ENCODE measurements around the gene ANKS1B.
"Not testable (repeated sequence)": the region's sequence is repeated elsewhere in the genome, so short reads cannot be mapped to it uniquely, and the experiment has no call there.

The ANKS1B gene

DNA sequence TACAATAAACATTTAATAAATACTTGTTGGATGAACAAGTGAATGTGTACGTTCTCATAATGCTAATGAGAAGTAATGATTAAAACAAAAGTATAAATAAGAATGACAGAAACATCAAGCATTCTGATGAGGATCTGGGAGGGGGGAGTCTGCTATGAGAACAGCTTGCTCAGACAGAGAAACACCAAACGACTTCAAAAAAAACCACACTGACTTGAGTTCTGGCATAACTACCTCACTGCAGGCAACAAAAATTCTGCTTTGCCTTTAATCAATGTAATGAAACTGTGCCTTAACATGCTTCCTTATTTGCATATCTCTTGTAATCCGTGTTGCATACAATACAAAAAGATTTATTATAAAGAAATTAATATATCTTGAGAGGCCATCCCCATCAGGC, 632.5 kb downstream of the ANKS1B start:
- no peak for TF ChIP-seq JUND (IDR thresholded peaks at IDR 0.05; ENCODE audit: low read depth)
- no peak for DNase-seq (ENCODE audit: low read depth in 1 of 2, low spot score in 1 of 2)
- in situ Hi-C loops (cut with HindIII; ENCODE audit: low pct_unique_long_range_greater_than_20kb, low sequenced_read_pairs): no loop called here

DNA sequence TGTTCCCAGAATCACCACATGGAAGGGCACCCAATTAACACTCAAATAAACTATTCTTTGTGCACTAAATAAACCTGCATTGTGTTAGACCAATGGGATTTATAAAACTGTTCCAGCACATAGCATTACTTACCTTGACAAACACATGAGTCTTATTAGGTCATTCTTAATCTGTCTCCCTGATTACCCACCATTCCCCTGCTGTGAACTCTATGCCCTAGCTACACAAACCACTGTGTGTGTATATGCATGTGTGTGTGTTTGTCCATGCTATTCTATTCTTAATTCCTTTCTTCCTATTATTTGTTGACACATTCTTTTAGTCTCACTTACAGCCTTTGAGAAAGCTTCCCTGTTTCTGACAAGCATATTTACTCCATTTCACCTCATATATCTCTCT, 640.8 kb downstream of the ANKS1B start:
- DNase-seq (ENCODE audit: low read depth in 1 of 2, low spot score in 1 of 2): no peak
- in situ Hi-C loops (cut with HindIII; ENCODE audit: low pct_unique_long_range_greater_than_20kb, low sequenced_read_pairs): no loop called here
- TF ChIP-seq JUND (IDR thresholded peaks at IDR 0.05; ENCODE audit: low read depth): no peak

DNA sequence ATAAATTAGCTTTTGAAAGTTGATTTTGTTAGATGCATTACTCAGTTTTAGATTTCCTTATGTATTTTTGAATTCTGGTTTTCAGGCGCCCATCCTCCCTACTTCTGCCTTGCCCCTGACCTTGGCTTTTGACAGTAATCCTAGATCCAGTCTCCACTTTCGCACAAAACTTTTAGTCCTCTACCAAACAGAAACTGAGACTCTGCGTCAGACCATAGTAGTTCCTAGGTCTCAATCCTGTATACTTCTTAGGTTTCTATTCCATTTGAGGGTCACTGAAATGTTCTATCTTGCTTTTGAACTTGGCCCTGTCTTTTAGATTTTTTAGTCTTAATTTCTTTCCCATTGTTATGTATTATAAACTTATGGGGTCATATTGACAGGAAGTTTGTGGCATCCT, 645.1 kb downstream of the ANKS1B start:
- in situ Hi-C loops (cut with HindIII; ENCODE audit: low pct_unique_long_range_greater_than_20kb, low sequenced_read_pairs): no loop called here
- no peak for TF ChIP-seq JUND (IDR thresholded peaks at IDR 0.05; ENCODE audit: low read depth)
- DNase-seq (ENCODE audit: low read depth in 1 of 2, low spot score in 1 of 2): no peak

DNA sequence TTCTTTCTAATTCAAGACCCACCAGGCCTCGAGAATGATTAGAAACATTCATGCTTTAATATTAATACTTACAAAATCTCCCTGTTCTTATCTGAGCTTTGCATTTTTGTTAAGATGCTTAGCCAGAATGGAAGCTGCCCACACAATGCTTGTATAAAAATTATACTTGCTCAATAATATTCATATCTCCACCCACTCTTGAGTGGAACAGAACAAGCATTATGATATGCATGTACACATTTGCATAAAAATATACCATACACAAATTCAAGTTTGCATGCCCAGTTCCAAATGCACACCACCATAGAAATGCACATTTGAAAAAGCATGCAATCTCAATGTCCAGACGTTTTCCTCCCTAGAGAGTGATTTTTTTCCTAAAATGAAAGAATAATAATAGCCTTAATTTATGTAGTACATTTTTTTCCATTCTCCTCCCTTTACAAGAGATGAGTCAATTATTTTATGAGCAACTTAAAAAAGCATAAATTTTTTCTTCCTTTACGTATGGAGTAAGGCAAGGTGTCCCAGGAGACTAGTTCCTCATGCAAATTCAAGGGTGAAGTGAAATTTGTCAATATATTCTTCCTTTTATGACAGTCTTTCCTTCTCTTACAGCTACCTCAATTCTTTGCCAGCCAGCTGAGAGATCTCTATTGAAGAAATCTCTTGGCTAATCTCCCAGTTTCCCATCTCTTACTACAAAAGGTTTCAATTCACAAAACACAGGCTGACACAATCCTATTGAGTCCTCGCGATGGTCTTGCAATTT, 650.3 kb downstream of the ANKS1B start:
- in situ Hi-C loops (cut with HindIII; ENCODE audit: low pct_unique_long_range_greater_than_20kb, low sequenced_read_pairs): no loop called here
- no peak for TF ChIP-seq JUND (IDR thresholded peaks at IDR 0.05; ENCODE audit: low read depth)
- DNase-seq (ENCODE audit: low read depth in 1 of 2, low spot score in 1 of 2): no peak

DNA sequence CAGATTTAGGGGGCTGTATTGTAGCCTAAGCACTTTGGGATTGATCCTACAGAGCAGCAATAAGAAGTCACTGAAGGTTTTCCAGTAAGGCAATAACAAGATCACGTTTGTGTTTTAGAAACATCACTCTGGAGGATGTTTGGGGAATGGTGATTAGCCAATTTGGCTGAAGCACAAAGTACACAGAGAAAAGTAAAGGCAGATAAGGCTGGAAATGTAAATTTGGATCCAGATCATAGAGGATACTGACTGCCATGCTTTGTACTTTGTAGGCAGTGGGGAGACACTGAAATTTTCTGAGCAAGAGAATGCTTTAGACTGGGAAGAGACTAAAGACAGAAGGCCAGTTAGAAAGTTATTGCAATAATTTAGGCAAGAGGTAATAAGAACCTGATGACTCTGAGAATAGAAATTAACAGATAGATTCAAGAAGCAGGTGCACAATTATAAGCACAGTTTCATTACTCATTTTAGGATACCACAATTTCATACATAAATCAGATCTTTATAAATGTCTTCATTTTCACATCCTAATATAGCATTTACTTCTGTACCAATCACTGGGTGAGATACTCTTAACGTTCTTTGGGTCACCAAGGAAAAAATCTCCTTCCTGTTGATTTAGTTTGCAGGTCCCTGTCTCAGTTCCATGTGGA, 651.7 kb downstream of the ANKS1B start:
- DNase-seq (ENCODE audit: low read depth in 1 of 2, low spot score in 1 of 2): no peak
- TF ChIP-seq JUND (IDR thresholded peaks at IDR 0.05; ENCODE audit: low read depth): no peak
- in situ Hi-C loops (cut with HindIII; ENCODE audit: low pct_unique_long_range_greater_than_20kb, low sequenced_read_pairs): no loop called here

DNA sequence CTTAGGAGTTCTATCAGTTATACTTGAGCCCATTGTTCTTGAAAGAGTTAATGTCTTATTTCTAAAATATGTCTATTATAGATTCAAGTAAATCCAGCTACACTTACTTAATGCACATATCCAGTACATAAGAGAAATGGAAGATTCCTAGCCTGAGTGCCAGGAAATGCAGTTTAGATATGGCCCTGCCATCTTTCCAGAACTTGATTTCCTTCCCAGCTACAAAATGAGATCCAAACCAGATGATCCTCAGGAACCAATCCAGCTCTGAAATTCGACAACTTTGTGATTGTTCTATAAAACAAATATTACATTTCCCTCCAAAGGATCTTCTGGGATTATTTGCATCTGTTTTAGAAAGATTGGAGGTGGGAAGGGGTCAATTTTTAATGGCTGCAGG, 654.5 kb downstream of the ANKS1B start:
- in situ Hi-C loops (cut with HindIII; ENCODE audit: low pct_unique_long_range_greater_than_20kb, low sequenced_read_pairs): no loop called here
- DNase-seq (ENCODE audit: low read depth in 1 of 2, low spot score in 1 of 2): no peak
- TF ChIP-seq JUND (IDR thresholded peaks at IDR 0.05; ENCODE audit: low read depth): no peak

DNA sequence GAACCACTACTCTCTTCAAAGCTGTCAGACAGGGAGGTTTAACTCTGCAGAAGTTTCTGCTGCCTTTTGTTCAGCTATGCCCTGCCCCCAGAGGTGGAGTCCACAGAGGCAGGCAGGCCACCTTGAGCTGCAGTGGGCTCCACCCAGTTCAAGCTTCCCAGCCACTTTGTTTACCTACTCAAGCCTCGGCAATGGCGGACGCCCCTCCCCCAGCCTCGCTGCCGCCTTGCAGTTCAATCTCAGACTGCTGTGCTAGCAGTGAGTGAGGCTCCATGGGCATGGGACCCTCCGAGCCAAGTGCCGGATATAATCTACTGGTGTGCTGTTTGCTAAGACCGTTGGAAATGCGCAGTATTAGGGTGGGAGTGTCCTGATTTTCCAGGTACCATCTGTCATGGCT, 663.5 kb downstream of the ANKS1B start:
- in situ Hi-C loops (cut with HindIII; ENCODE audit: low pct_unique_long_range_greater_than_20kb, low sequenced_read_pairs); DNase-seq (ENCODE audit: low read depth in 1 of 2, low spot score in 1 of 2): not testable (repeated sequence)

DNA sequence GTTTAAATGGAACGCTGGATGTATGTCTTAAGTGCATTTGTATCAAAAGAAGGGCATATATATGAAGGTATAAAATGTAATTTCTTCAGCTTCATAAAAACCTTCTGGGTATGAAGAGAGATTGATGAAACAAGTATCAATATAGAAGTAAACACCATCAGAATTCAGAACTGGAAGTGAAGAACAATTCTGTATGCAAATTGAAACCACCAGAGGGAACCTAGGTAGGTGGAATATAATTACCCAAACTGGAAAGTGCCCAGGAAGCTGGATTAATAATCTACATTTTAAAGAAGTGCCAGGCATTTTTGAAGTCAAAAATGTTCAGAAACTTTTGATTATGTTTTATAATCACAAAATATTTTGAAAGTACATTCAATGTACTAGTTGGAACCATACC, 673.4 kb downstream of the ANKS1B start:
- in situ Hi-C loops (cut with HindIII; ENCODE audit: low pct_unique_long_range_greater_than_20kb, low sequenced_read_pairs): no loop called here
- no peak for TF ChIP-seq JUND (IDR thresholded peaks at IDR 0.05; ENCODE audit: low read depth)

DNA sequence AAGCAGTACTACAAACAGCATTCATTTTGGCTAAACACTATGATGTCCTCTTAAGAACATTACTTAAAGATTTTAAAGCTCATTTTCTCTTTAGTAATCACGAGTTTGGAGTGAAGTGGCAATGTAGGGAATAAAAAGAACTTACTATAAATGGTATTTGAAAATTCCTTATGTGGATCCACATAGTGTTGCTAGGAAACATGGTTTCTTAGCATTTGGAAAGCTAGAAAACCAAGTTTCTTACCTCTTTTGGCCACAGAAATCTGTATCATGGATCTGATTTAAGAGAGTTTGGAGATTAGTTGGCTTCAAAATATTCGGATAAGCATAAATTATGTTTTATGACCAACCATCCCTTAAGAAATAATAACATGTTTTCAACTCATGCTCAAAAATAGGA, 674.9 kb downstream of the ANKS1B start:
- DNase-seq (ENCODE audit: low read depth in 1 of 2, low spot score in 1 of 2): no peak
- no peak for TF ChIP-seq JUND (IDR thresholded peaks at IDR 0.05; ENCODE audit: low read depth)
- in situ Hi-C loops (cut with HindIII; ENCODE audit: low pct_unique_long_range_greater_than_20kb, low sequenced_read_pairs): no loop called here

More for the DNA sequence above, 673.4 kb downstream of the ANKS1B start:
- DNase-seq (ENCODE audit: low read depth in 1 of 2, low spot score in 1 of 2): no peak

DNA sequence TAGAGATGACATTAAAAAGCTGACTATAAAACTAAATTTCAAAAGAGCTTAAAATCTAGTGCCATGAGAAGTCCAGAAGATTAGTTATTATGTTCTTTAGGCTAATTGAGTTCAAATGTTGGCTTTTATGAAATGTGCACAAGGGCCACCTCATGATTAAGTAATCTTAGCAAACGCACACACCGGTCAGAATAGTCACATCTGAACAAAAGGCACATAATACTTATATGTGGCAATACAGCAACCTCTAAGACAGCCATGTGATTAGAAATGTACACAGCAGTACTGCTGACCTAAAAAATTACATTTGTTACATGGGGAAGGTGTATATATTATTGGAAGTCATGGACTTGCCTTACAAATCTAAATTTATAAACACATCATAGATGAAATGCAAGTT, 681.9 kb downstream of the ANKS1B start:
- no peak for DNase-seq (ENCODE audit: low read depth in 1 of 2, low spot score in 1 of 2)
- in situ Hi-C loops (cut with HindIII; ENCODE audit: low pct_unique_long_range_greater_than_20kb, low sequenced_read_pairs): no loop called here
- no peak for TF ChIP-seq JUND (IDR thresholded peaks at IDR 0.05; ENCODE audit: low read depth)

DNA sequence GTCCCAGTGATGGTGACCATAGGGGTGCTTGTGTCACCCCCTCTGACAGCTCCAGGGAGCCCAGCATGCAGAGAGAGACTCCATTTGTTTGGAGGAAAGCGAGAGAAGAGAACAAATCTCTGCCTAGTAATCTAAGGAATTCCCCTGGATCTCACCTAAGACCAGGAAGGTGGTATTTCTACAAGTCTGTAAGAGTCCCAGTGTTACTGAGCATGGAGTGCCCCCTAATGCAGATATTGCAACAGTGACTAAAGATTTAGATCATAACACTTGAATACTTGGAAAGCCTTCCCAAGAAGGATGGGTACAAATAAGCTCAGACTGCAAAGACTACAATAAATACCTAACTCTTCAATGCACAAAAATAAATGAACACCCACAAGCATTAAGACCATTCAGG, 697.6 kb downstream of the ANKS1B start:
- in situ Hi-C loops (cut with HindIII; ENCODE audit: low pct_unique_long_range_greater_than_20kb, low sequenced_read_pairs): no loop called here
- no peak for TF ChIP-seq JUND (IDR thresholded peaks at IDR 0.05; ENCODE audit: low read depth)
- no peak for DNase-seq (ENCODE audit: low read depth in 1 of 2, low spot score in 1 of 2)

DNA sequence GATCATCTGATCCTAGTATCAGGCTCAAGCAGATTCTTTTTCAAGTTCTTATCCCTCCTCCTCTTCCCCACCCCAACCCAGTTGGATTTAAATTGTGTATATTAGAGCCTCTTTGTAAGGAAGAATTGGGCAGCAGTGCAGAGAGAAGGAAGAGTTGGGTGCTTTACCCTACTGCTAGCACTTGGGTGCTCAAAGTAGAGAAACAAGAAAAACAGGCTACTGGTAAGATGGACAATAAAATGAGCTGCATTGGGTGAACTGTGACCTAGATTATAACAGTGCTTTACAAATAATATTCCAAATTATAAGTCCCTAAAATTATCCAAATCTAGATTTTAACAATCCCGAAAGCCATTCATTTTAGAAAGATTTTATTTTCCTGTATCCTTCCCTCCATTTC, 700.6 kb downstream of the ANKS1B start:
- TF ChIP-seq JUND (IDR thresholded peaks at IDR 0.05; ENCODE audit: low read depth): no peak
- in situ Hi-C loops (cut with HindIII; ENCODE audit: low pct_unique_long_range_greater_than_20kb, low sequenced_read_pairs): no loop called here
- peak in 1 of 2 experiments; percentile 64 for DNase-seq (ENCODE audit: low read depth in 1 of 2, low spot score in 1 of 2)

DNA sequence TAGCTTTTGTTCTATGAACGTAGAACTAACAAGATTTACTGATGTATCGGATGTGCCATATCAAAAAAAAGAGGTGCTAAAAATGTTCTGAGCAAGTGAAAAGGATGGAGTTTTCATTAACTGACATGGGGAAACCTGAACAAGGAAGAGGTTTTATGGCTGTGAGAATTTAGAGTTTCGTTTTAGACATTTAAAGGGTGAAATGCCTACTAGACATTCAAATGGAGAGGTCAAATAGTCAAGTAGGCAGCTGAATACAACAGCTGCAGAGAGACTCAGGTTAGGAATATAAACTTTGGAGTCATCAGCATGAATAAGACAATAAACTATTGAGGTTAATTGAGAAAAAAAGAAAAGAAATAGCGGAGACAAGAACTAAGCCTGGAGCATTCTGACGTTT, 702.1 kb downstream of the ANKS1B start:
- in situ Hi-C loops (cut with HindIII; ENCODE audit: low pct_unique_long_range_greater_than_20kb, low sequenced_read_pairs): no loop called here
- no peak for TF ChIP-seq JUND (IDR thresholded peaks at IDR 0.05; ENCODE audit: low read depth)
- no peak for DNase-seq (ENCODE audit: low read depth in 1 of 2, low spot score in 1 of 2)

DNA sequence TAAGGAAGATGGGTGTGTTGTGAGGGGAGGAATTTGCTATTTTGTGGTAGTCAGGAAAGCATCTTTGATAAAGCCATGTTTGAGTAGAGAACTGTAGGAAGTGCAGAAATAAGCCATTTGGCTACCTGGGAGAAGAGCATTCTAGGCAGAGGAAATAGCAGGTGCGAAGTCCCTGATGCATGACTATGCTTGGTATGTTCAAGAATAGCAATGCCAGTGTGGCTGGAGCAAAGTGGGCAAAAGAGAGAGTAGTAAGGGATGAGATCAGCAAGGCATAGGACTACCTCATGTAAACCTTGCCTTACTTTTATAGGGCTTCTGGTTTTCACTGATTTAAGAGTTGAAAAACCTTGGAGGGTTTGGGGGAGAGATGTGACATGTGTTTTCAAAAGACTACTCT, 702.6 kb downstream of the ANKS1B start:
- no peak for DNase-seq (ENCODE audit: low read depth in 1 of 2, low spot score in 1 of 2)
- no peak for TF ChIP-seq JUND (IDR thresholded peaks at IDR 0.05; ENCODE audit: low read depth)
- in situ Hi-C loops (cut with HindIII; ENCODE audit: low pct_unique_long_range_greater_than_20kb, low sequenced_read_pairs): no loop called here
